ENCODE results near the gene CDHR5. TPM values are rescaled to one million over a fixed set of nuclear protein-coding genes. Genes with fewer than 3 reads are reported as not detected.

CDHR5 gene
- total RNA-seq, 4 donors from 2014 or later = 256 to 1,063 (median 597) TPM

GRCh38 chr11:601573-602245, 23.0 kb downstream of the CDHR5 start:
- DNase-seq = no peak
- no peaks in the 10 kb centered on the region for H3K4me1 ChIP-seq
- H3K4me3 ChIP-seq = no peak overlapping the region
- no peak for TF ChIP-seq EP300 (IDR thresholded peaks at IDR 0.05; ENCODE audit: low read depth)
- TF ChIP-seq POLR2A (IDR thresholded peaks at IDR 0.05) = no peak
- TF ChIP-seq CTCF (IDR thresholded peaks at IDR 0.05) = no peak
- TF ChIP-seq POLR2AphosphoS5 (IDR thresholded peaks at IDR 0.05) = no peak
- H3K27ac ChIP-seq = no peak overlapping the region
- intact Hi-C loops (cut with DNase I; ENCODE audit: low total_unique reads) (no loop called here), in situ Hi-C loops (cut with MboI; ENCODE audit: low pct_ligation_motif_present in 1 of 4, low pct_unique_long_range_greater_than_20kb in 1 of 4, low sequenced_read_pairs in 3 of 4) (no loop called here)
- 93 to 100% methylated on average over 8 to 23 of the region's 23 CpGs for WGBS, 2 donors (ENCODE audit: low coverage in 1 of 2)
- H3K9me3 ChIP-seq = no peaks in the 10 kb centered on the region
- H3K27me3 ChIP-seq = no peaks in the 10 kb centered on the region
- peaks cover 0 to 54% (median 17%) of the 10 kb centered on the region in 4 donors for H3K36me3 ChIP-seq

GRCh38 chr11:598005-598680, 26.6 kb downstream of the CDHR5 start:
- in situ Hi-C loops (cut with MboI; ENCODE audit: low pct_ligation_motif_present in 1 of 4, low pct_unique_long_range_greater_than_20kb in 1 of 4, low sequenced_read_pairs in 3 of 4) = no loop called here
- 92 to 100% methylated on average over 4 to 29 of the region's 30 CpGs for WGBS, 2 donors (ENCODE audit: low coverage in 1 of 2)

GRCh38 chr11:597166-597725, 27.5 kb downstream of the CDHR5 start:
- peaks cover 0 to 59% (median 22%) of the 10 kb centered on the region in 4 donors for H3K36me3 ChIP-seq
- intact Hi-C loops (cut with DNase I; ENCODE audit: low total_unique reads) = no loop called here
- no peak for DNase-seq
- H3K4me3 ChIP-seq = no peak overlapping the region
- no peak overlapping the region for H3K27ac ChIP-seq
- in situ Hi-C loops (cut with MboI; ENCODE audit: low pct_ligation_motif_present in 1 of 4, low pct_unique_long_range_greater_than_20kb in 1 of 4, low sequenced_read_pairs in 3 of 4) = no loop called here
- WGBS, 2 donors (ENCODE audit: low coverage in 1 of 2) = 92% methylated on average over 29 of the region's 29 CpGs; no CpG with 5 or more reads in 1 of the 2 donors
- no peaks in the 10 kb centered on the region for H3K4me1 ChIP-seq
- H3K9me3 ChIP-seq = no peaks in the 10 kb centered on the region
- no peaks in the 10 kb centered on the region for H3K27me3 ChIP-seq
- no peak for TF ChIP-seq POLR2AphosphoS5 (IDR thresholded peaks at IDR 0.05)

More at GRCh38 chr11:598005-598680, 26.6 kb downstream of the CDHR5 start:
- H3K36me3 ChIP-seq = peaks cover 0 to 53% (median 15%) of the 10 kb centered on the region in 4 donors
- no peaks in the 10 kb centered on the region for H3K9me3 ChIP-seq
- TF ChIP-seq CTCF (IDR thresholded peaks at IDR 0.05) (no peak), EP300 (IDR thresholded peaks at IDR 0.05; ENCODE audit: low read depth) (no peak), POLR2AphosphoS5 (IDR thresholded peaks at IDR 0.05) (no peak), POLR2A (IDR thresholded peaks at IDR 0.05) (no peak)
- no peaks in the 10 kb centered on the region for H3K4me1 ChIP-seq
- H3K27me3 ChIP-seq = no peaks in the 10 kb centered on the region
- no peak overlapping the region for H3K27ac ChIP-seq
- no peak overlapping the region for H3K4me3 ChIP-seq
- no peak for DNase-seq
- intact Hi-C loops (cut with DNase I; ENCODE audit: low total_unique reads) = no loop called here

GRCh38 chr11:596374-596773, 28.4 kb downstream of the CDHR5 start:
- WGBS, 2 donors (ENCODE audit: low coverage in 1 of 2) = 76 to 90% methylated on average over 5 to 10 of the region's 10 CpGs
- H3K27ac ChIP-seq = no peak overlapping the region
- H3K4me1 ChIP-seq = no peaks in the 10 kb centered on the region
- no peak for DNase-seq
- no peaks in the 10 kb centered on the region for H3K9me3 ChIP-seq
- no peak overlapping the region for H3K4me3 ChIP-seq
- intact Hi-C loops (cut with DNase I; ENCODE audit: low total_unique reads) (no loop called here), in situ Hi-C loops (cut with MboI; ENCODE audit: low pct_ligation_motif_present in 1 of 4, low pct_unique_long_range_greater_than_20kb in 1 of 4, low sequenced_read_pairs in 3 of 4) (no loop called here)
- TF ChIP-seq CTCF (IDR thresholded peaks at IDR 0.05) = no peak
- TF ChIP-seq POLR2A (IDR thresholded peaks at IDR 0.05) = no peak
- TF ChIP-seq EP300 (IDR thresholded peaks at IDR 0.05; ENCODE audit: low read depth) = no peak
- H3K27me3 ChIP-seq = no peaks in the 10 kb centered on the region
- peaks cover 0 to 64% (median 25%) of the 10 kb centered on the region in 4 donors for H3K36me3 ChIP-seq
